Fibroblast of peridontal ligament (primary cell): ENCODE results near the gene EBF3.
A peak's percentile ranks its signal among the peaks of the same experiment; 100 is the strongest.

Experiments used
- DNase-seq: peaks from one replicate; pipeline ENCODE4 v3.0.0-alpha.2; 2010; ENCODE audit errors: extremely low read depth

EBF3 gene

DNA sequence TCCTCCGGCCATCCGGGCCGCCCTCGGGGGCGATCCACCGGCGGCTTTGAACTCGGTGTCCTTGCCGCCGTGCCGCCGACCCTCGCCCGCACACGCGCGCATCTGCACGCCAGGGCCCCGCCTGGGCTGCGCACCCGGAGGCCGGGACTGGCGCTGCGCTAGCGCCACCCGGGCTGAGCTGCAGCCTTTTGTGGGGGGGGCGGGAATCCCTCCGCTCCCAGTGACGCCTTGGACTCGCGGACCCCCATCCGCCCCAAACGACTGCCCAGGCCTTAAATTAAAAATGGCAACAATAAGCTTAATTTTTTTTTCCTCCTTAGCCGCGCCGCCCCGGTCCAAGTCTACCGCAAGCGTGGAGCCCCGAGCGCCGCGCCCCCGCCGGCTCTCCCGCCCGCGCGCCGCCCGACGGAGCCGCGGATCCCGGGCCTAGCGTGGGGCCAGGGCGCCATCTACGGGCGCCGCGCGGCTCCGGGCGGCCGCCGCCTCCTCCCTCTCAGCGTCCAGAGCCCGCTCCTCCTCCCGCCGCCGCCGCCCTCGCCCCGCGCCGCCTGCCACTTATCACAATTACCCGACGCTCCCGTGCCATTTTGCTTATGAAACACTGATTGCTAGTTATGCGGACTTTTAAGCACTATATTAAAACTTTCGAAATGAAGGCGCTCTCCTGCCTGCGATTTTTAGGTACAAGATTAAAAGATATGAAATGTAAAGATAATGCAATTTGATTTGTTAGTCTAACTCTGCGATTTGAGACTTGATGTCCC, 7.5 kb upstream of the EBF3 start:
- peak; percentile 65 for DNase-seq

DNA sequence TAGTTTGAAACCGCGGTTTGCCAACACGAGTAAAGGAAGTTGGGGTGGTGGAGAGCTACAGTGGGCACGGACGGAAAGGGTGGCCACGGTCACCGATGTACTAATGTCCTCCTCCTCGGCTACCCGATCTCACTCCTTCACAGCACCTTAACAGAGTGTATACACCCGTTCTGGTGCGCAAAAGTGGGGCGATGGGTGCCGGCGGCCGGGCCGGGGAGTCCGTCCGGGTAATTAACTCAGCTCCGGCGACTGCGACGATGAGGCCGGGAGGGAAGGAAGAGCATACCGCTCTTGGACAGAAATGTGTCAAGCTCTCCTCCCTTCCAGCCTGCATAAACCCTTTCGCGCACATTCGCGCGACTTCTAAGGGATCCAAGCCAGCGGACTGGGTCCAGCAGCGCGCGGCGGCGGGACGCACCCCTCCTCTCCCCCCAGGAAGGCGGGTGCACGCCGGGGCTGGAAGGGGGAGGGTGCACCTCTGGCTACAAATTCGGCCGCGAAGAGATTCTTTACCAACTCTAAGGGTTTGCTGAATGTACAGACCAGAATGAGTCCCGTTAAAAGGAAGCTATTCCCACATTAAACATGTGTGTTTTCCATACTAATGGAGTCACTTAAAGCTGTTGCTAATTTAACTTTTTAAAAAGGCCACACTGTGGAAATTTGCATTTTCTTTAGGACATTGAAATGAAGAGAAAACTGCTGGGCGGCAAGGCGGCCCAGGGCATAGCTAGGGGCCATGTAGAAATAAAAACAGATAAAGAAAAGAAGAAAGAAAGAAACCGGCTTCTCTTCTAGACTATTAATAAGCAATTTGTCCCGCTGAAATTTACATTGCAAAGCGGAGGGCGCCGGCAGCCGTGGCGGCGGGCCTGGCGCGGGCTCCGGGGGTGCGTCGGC, 6.6 kb upstream of the EBF3 start:
- DNase-seq: peak; percentile 33

DNA sequence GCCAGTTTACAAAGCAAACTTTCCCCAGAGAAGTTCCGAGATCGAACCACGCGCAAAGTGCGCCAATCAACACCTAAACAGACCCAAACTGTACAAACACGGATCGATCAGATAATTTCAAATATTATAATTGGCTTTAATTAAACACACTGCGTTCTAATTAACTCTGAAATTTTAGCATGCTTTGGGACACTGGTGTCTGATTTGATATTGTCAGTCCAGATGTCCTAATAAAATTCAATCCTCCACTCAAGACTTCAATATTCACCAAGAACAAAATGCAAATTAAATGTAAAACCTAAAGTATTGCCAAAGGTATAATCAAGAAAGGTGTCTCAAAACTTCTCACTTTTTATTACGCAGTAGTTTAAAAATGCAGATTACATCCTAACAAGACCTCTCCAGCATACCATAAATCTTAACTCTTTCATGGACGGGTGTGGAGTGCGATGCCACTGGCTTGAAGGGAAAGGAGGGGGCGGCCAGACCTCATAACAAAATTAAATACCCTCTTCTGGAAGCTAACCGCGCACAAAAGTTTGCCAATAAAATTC, 5.9 kb upstream of the EBF3 start:
- DNase-seq: no peak

DNA sequence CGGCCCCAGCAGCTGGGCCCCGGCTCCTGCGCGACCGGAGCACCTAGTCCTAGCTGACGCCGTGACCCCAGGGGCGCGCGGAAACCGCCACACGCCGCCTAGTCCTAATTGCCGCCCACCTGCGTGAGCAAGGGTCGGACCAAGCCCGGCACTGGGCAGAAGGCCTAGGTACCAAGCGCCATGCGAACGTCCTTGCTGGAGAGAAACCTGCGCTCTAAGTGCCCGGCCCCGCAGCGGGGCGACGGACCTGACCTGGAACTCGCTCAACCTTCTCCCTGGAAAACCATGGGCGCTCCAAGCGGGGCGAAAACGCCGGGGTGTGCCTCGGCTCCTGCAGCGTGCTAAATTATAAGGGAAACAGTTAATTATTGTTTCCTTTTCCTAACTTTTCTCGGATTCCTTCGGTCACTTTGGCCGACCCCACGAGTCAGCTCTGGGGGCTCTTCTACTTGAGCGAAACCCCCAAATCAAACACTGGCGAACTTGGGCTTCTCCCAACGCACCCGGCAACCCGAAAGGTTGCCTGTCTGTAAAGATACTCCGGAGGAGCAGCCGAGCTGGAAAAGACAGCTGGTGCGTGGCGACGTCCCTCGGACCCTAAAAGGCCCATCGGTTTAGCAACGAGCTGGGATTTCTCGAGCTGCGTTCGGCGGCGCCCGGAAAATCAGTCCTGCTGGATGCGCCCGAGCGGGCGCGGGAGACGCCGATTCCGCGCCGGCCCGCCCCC, 5.3 kb upstream of the EBF3 start:
- DNase-seq: no peak

DNA sequence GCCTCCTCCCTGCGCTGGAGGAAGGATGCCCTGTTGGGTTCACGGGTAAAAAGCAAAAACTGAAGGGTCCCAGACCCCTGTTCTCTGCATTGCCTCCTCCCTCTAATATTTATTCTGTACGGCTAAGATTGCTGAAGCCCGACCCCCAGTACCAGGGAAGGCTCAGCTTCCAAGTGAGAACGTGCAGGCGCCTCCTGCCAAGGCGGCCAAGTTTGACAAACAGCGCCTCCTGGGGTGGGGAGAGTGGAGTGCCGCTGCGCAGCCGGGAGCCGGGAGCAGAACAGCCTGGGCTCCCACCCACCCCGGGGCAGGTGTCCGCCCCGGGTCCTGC, 4.7 kb upstream of the EBF3 start:
- peak; percentile 58 for DNase-seq

DNA sequence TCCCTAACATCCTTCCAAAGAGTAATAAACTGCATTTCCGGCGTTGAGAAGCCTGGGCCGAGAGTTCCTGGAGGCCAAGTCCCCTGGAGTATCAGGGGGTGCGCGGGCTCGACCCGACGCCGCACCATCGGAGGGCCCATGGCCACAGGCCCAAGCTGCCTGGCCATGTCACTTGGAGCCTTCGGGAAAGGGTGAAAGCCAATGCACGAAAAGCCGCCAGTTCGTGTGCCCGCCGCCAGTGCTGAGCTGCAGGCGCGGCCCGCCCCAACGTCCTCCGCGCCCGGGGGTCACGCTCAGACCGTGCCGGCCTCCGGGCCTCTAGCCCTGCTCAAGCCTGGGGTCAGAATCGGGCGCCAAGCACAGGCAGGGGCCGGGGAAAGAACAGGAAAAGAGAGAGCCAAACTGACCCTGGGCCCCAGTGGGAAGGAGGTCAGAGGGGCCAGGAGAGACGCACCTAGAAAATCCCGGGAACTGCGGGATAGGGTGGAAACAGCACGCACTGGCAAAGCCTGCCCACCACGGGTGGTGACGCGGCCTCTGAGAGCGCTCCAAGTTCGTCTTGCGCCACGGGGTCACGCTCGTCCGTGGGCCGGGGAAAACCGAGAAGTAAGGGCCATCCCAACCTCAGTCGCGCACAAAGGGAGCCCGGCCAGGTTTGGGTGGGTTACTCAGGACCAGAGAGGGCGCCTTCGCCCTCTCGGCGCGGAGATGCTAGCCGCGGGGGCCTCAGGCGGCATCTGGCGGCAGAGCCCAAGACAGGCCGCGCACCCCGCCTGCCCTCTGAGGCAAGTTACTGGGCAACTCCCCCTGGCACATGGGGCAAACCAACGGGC, 4.2 kb upstream of the EBF3 start:
- no peak for DNase-seq

DNA sequence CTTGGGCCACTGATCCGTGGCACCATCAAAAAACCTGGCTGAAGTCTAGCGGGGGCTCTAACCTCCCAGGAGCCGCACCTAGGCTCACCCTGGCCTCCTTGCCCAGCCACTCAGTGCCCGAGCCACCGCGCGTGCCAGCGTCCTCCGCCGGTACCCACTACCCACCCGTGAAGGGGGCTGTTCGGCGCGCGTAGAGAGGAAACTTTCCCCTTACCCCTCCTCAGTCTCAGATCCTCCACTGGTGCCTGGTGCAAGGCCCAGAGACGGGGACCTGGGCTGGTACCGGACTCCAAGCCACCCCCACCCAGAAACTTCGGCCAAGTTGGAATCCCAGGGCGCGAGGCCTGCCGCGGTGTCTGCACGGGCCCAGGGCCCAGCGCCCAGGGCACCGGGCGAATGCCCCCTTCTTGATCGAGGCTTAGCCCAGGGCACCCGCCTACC, 3.5 kb upstream of the EBF3 start:
- no peak for DNase-seq

DNA sequence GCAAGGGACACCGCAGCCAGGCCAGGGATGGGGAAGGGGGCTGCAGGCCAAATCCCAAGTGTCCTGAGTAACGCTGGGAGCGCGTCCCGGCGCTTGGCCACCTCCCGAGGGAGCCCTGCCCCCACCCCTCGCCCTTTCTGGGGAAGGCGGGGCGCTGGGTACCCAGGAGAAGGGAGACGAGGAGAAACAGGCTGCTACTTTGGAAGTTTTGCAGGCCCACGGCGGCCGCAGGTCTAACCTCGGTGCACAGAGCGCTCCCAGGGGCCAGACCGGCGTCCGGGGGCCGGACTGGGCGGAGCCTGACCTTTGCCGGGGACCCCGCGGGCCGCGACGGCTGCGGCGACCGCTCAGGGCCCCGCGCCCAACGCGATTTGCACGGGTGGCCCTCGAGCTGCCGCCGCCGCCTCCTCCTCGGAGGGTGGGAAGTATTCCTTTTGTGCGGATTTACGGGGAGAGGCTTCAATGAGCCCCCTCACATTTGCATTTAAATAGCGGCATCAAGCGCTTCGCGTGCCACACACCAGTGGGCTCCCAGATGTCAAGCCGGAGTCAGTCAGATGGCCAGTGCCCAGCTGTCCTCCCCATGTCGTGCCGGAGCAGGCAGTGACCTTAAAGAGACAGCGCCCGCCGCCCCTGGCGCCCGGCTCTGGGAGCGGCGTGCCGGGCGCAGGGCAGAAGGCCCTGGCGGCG, 3.0 kb upstream of the EBF3 start:
- DNase-seq: no peak

DNA sequence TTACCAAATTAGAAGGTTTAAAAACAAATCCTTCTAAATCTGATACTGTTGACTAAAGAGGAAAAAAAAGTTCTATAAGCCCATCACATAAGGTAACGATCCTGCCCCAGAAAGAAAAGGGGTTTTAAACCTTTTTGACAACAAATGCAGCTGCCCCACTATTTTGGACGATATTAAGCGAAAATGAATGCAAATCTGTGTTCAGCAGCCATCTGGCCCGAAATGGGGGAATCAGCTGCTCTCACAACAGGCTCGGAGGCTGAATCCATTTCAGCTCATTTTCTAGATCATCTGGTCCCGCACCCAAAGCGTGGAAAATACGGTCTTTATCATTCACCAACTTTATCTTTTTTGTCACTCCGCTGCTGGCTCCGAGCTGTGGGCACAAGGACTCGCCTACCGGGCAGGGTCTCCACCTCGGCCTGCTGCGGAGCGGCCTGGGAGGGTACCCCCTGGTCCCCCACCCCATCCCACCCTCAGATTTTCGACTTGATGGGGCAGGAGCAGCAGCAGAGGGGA, 2.4 kb upstream of the EBF3 start:
- no peak for DNase-seq

DNA sequence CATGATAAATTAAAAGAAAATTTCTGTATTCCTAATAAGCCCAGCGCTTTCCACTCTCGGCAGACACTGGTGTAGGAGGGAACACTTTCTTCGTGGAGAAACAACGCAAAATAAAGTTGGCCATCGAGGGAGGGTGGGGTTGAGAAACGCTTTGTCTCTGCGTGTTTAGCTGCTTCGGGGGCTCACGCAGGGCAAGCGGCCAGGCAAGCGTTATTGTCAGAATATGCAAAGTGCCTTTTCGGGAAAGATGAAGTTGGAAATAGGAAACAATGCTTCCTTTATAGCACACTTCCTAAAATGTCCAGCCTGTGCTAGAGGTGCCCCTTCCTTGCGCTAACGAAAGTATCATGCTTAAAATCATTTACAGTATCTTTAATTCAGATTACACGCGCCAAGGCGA, 1.9 kb upstream of the EBF3 start:
- DNase-seq: no peak

DNA sequence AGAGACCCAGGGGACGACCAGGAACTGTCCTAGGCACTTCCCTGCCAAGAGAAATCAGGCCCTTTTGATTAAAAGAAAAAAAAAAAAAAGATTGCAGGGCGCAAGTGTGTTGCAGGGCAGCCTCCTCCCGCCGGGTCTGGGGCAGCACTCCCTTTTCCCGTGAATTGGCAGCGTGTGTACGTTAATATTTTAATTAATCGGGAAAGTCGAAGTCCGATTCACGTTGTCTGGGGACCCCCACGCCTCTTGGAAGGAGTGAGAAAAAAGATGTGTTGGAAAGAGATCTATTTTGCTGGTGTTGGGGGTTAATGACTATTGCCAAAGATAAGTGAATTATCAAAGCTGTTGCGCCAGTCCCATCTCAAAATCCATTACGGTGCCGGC, 1.3 kb upstream of the EBF3 start:
- no peak for DNase-seq

DNA sequence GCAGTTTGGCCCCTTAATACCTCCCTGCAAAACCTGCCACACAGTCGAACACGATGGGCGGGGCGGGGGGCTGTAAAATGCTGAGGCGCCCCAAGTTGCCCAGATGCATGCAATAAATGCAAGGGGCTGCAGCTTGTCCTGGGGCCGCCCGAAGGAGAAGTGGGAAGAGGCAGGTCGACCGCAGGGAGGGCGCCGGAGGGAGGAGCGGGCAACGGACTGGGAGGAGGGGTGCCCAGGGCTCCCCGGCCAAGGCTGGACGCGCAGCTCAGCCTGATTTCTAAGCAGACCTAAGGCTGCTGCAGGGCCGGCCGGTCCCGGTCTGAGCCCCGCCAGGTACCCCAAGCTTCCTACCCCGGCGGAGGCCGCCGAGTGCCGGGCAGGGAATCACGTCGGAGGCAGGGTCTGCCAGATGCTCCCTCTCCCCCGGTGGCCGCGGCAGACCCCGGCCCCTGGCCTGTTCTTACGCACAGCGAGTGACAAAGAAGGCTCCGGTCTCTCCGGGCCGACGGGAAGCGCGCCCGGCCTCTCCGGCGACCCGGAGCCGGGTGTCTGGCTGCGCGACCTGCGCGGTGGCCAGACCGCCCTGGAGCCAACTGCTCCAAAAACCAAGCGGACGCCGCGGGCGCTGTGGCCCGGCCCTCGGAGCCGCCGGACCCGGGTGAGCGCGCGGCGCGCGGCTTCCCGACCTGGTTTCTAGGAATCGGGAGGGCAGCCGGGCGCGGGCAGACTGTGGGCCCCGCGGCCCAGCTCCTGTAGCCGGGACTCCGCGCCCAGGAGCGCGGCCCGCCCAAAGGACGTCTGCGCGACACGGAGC, 744 bp upstream of the EBF3 start:
- DNase-seq: peak; percentile 23

DNA sequence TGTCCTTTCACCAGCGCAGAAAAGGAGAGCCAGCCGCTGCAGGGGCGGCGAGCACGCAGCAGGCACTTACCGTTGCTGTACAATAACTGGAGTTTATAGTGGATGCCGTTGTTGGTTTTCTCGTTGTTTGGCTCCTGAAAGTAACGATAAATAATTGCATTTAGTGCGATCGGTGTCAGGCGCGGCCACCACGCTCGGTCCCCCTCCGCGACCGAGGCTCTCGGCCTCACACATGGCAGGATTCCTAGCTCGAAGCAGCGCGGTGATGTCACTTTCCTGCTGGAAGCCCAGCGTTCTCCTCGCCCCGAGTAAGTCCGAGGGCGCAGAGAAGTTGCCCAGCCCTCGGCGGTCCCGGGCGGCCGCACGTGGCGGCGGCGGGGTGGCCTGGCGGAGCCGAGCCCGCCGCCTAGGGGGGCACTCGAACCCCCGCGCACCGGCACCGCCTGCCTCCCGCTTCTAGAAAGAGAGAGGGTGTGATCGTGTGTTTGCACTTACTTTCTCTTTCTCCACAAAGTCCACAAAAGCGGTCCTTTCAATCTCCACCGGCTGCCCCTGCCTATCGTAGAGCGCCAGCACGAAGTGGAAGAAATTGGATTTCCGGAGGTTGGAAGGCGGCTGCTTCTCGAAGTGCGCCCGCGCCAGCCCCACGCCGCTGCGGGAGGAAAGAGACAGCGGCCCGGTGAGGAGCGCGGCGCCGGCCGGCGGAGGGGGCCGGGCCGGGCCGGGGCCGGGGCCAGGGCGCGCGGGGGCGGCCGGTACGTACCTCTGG, 1.0 kb downstream of the EBF3 start:
- DNase-seq: peak; percentile 57

DNA sequence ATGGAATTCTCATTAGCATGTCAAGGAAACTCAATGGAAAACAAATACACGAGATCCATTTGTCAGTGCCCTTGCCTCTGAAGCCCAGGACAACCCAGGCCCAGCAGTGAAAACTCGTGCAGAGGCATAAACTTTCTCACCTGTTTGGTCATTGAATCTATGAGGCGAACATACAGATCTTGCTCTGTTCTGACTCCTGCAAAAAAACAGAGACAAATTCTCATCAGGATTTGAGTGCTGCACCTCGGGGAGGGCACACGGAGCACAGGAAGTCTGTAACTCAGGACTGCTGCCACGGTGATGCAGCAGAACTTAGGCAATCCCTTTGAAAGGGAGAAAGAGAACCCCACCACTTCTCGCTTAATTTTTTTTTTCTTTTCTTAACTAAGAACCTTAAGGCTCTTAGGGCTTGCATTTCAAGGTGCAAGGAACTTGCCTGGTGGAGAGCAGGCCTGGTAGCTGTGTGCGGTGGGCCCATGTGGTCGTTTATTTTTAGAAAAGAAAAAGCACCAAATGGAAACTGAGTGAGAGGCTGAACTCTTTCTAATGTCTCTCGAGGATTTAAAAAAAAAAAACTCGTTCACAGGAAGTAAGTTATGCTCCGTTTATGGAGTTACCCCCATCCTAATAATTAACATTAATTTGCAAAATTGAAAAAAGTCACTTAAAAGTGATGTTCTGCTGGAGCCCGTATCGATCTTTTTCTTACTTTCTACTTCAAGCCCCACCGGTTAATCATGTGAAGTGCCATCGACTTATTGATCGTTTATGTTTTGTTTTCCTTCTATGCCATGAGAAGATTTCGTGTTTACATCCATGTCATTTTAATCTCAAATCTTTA, 1.8 kb downstream of the EBF3 start:
- DNase-seq: peak; percentile 70

DNA sequence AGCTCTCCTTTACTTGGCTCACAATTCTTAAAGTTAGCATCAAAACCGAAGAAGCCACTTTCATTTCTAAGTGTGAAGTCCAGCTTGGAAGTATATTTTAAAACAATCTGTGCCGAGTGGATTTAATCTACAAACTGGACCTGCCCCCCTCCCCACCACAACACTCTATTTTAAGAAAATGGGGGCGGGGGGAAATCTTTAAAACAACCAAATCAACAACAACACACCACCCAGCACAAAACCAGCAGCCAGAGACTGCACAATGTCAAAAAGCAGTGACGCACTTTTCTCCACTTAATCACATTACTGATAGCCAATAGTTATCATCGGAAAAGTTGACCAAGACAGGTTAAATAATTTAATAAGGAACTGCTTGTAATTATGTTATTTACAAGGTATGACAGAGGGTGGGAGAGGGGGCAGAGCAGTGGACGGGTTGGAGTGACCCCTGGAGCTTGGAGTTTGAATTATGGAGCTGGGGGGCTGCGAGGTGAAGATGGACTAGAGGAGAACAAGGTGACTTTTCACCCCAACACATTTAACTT, 2.8 kb downstream of the EBF3 start:
- peak; percentile 54 for DNase-seq

DNA sequence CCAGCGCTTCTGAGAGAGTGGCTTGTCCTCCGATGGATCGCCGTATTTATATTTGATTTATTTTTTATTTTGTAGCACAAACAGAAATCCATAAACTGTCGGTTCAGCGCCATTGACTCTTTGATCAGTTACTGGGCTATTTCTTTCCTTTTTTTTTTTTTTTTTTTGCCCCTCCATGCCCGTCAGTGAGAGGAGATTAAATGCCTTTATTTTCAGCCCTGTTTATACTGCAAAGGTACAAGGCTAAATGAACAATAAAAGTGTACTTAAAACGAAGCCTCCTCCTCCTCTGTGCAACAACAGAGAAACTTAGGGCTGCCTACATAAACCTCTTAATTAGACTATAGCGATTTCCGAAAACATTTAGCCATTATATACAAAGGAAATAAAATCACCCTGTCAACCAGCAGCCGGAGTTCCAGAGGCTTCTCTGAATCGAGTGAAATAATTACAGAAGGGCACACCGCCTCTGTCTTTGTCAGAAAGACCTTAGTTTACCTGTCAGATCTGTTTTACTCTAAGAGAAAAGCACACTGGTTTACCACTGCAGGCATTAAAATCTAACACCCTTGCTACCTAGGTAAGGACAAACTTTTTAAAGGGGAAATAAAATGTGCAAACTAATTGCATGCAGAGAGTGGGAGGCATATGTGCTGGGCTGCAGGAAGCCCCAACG, 3.5 kb downstream of the EBF3 start:
- peak; percentile 57 for DNase-seq
